HepG2 (cell line): ENCODE results near the gene ADAMTS17. TPM values are rescaled to one million over a fixed set of nuclear protein-coding genes. Genes with fewer than 3 reads are reported as not detected.

ENCODE experiments used
- ATAC-seq: fragments of 200-7000 bp; cut with Tn5 transposase; 3 replicates; pipeline ENCODE4 v1.9.1; 2020; ENCODE audit warnings: mild to moderate bottlenecking, moderate library complexity
- BruUV-seq: library from RNA; stranded (reverse); fragments of 400-500 nt; replicated peaks from 2 replicates; lab custom pipeline; 2021; lab: Mats Ljungman, UMichigan
- CTCF ChIA-PET: fragments of 300-600 bp; formaldehyde crosslinking; extraction: SDS; loops from one replicate; lab custom pipeline; 2021; ENCODE audit warnings: low total read pairs, inconsistent platforms, low intra/inter-chr PET ratio; lab: Yijun Ruan, JAX
- POLR2A ChIA-PET: fragments of 350-600 bp; sonication (Branson Sonifier 250); formaldehyde crosslinking; loops from one replicate; lab custom pipeline; 2020; ENCODE audit warnings: antibody characterized with exemption, inconsistent platforms; lab: Yijun Ruan, JAX
- DNase-seq: peaks from one replicate; pipeline ENCODE4 v3.0.0-alpha.2; 2015; ENCODE audit warnings: low spot score
- FAIRE-seq: peaks from 3 replicates; lab custom pipeline; 2011; peaks lifted over from hg19 to GRCh38; lab: Jason Lieb, UNC
- H2AFZ ChIP-seq: one replicate; pipeline ENCODE4 v1.6.1; 2011; ENCODE audit warnings: low read length, inconsistent platforms
- H3K27ac ChIP-seq: fragments of 300-600 bp; 3 replicates; pipeline ENCODE4 v1.8.0; 2011; ENCODE audit warnings: mixed run types, mild to moderate bottlenecking, mixed read lengths, low read length, inconsistent platforms; ENCODE audit not compliant: insufficient read depth; ENCODE audit errors: extremely low read length
- H3K27me3 ChIP-seq, 2 experiments: fragments of 200-600 bp in 1 of 2; 2 replicates in 1 of 2; 3 replicates in 1 of 2; pipeline versions ENCODE4 v1.6.0 to v1.8.0; 2011; ENCODE audit warnings: low read length in 2 of 2, mild to moderate bottlenecking in 2 of 2, moderate library complexity in 2 of 2, inconsistent platforms in 1 of 2; ENCODE audit not compliant: insufficient read depth in 2 of 2, control insufficient read depth in 1 of 2
- H3K36me3 ChIP-seq, 2 experiments: fragments of 200-600 bp in 1 of 2; replicated peaks in 1 of 2; 2 replicates in 1 of 2; 3 replicates in 1 of 2; pipeline versions ENCODE4 v1.5.1 to v1.8.0; 2011; ENCODE audit warnings: low read length in 2 of 2, inconsistent platforms in 1 of 2; ENCODE audit not compliant: insufficient read depth in 2 of 2, control insufficient read depth in 1 of 2
- H3K4me1 ChIP-seq: 2 replicates; pipeline ENCODE4 v1.5.1; 2012; ENCODE audit warnings: low read length, inconsistent platforms; ENCODE audit not compliant: insufficient read depth
- H3K4me2 ChIP-seq: 2 replicates; pipeline ENCODE4 v1.6.0; 2011; ENCODE audit warnings: low read depth, low read length, inconsistent platforms
- H3K4me3 ChIP-seq, 3 experiments: fragments of 200-600 bp in 1 of 3; sonication (generic), shearing (Covaris generic) in 1 of 3; replicated peaks in 1 of 3; 2 replicates each; pipeline ENCODE4 v1.5.1; 2011 to 2016; ENCODE audit warnings: low read length in 3 of 3, inconsistent platforms in 2 of 3, low read depth in 2 of 3, mild to moderate bottlenecking in 2 of 3, control low read depth in 1 of 3, mixed read lengths in 1 of 3; ENCODE audit not compliant: insufficient read depth in 1 of 3
- H3K79me2 ChIP-seq: one replicate; pipeline ENCODE4 v1.6.1; 2011; ENCODE audit warnings: low read length, inconsistent platforms; ENCODE audit not compliant: insufficient read depth
- H3K9ac ChIP-seq: 2 replicates; pipeline ENCODE4 v1.6.0; 2011; ENCODE audit warnings: mild to moderate bottlenecking, low read depth, low read length, inconsistent platforms; ENCODE audit not compliant: insufficient read depth
- H3K9me3 ChIP-seq: 2 replicates; pipeline ENCODE4 v1.5.1; 2012; ENCODE audit warnings: mild to moderate bottlenecking, low read length
- H4K20me1 ChIP-seq: 2 replicates; pipeline ENCODE4 v1.6.0; 2011; ENCODE audit warnings: inconsistent platforms, mild to moderate bottlenecking, low read length, moderate library complexity; ENCODE audit not compliant: insufficient read depth
- CREB1 ChIP-seq, 2 experiments: fragments of 450-650 bp in 1 of 2; IDR thresholded peaks; 2 replicates each; pipeline ENCODE4 v1.6.1; 2016 to 2017; ENCODE audit warnings: control low read depth in 1 of 2, mild to moderate bottlenecking in 1 of 2, missing compliant biosample characterization in 1 of 2, missing genetic modification characterization in 1 of 2
- ETV5 ChIP-seq: IDR thresholded peaks from 2 replicates; pipeline ENCODE4 v1.6.1; 2018; ENCODE audit warnings: missing biosample characterization, missing genetic modification reagents, inconsistent platforms, borderline replicate concordance
- FOXM1 ChIP-seq: sonication (generic); formaldehyde crosslinking; IDR thresholded peaks from 2 replicates; pipeline ENCODE4 v1.5.0; 2020; ENCODE audit warnings: missing genetic modification reagents
- HNF4A ChIP-seq: sonication (generic); formaldehyde crosslinking; IDR thresholded peaks from 2 replicates; pipeline ENCODE4 v1.4.0; 2020; ENCODE audit warnings: missing genetic modification reagents
- KLF11 ChIP-seq: IDR thresholded peaks from 2 replicates; pipeline ENCODE4 v1.6.1; 2016; ENCODE audit warnings: missing compliant biosample characterization
- MED13 ChIP-seq: sonication (generic); formaldehyde crosslinking; IDR thresholded peaks from 2 replicates; pipeline ENCODE4 v1.5.0; 2020; ENCODE audit warnings: missing genetic modification reagents
- RCOR2 ChIP-seq: IDR thresholded peaks from 2 replicates; pipeline ENCODE4 v1.6.1; 2016; ENCODE audit warnings: missing biosample characterization, missing genetic modification reagents
- TBX3 ChIP-seq: fragments of 450-650 bp; IDR thresholded peaks from 2 replicates; pipeline ENCODE4 v1.6.1; 2017; ENCODE audit warnings: antibody characterized with exemption, mild to moderate bottlenecking, inconsistent platforms, borderline replicate concordance
- ZNF343 ChIP-seq: sonication (generic); formaldehyde crosslinking; IDR thresholded peaks from 2 replicates; pipeline ENCODE4 v1.4.0; 2020; ENCODE audit warnings: mild to moderate bottlenecking, missing genetic modification reagents
- ZNF569 ChIP-seq: sonication (generic); formaldehyde crosslinking; IDR thresholded peaks from 2 replicates; pipeline ENCODE4 v1.5.0; 2020; ENCODE audit warnings: mild to moderate bottlenecking, missing genetic modification reagents, moderate library complexity, borderline replicate concordance
- ZNF572 ChIP-seq: sonication (generic); formaldehyde crosslinking; IDR thresholded peaks from 2 replicates; pipeline ENCODE4 v1.5.1; 2020; ENCODE audit warnings: mild to moderate bottlenecking, missing genetic modification reagents
- ZSCAN25 ChIP-seq: sonication (generic); formaldehyde crosslinking; IDR thresholded peaks from 2 replicates; pipeline ENCODE4 v1.8.0; 2022; ENCODE audit warnings: mild to moderate bottlenecking, missing genetic modification reagents
- WGBS: methylation state at CpG from one replicate; pipeline ENCODE4 v1.1.6; 2017; ENCODE audit warnings: low lambda C conversion rate; 5-methylcytosine and 5-hydroxymethylcytosine counted together
- in situ Hi-C: cut with HindIII; loops from 2 replicates; pipeline ENCODE4 v1.10.0; 2017; ENCODE audit warnings: low pct_unique_long_range_greater_than_20kb; ENCODE audit not compliant: extremely low pct_ligation_motif_present
- intact Hi-C: fragments of 100-400 bp; cut with micrococcal nuclease; formaldehyde crosslinking; loops from one replicate; pipeline ENCODE4 v1.10.0; 2022; ENCODE audit not compliant: unreplicated experiment
- polyA plus RNA-seq, 8 experiments: library from polyadenylated mRNA; depleted of rRNA in 3 of 8; stranded (reverse) in 7 of 8; unstranded in 1 of 8; fragments of >200 nt; fragmentation: Illumina TruSeq in 4 of 8; extraction: Trizol in 4 of 8; gene quantifications; 2 replicates each; pipeline versions ENCODE4 v1.2.1 to v1.2.3, GENCODE V29; 2011 to 2016; ENCODE audit warnings: low read depth in 4 of 8, missing spikeins in 1 of 8, mixed read lengths in 1 of 8; ENCODE audit not compliant: insufficient read depth in 1 of 8
- total RNA-seq, 5 experiments: library from RNA; depleted of rRNA; stranded (reverse); fragments of >200 nt; fragmentation: Illumina TruSeq; extraction: Trizol; gene quantifications; 2 replicates each; pipeline ENCODE4 v1.2.3, GENCODE V29; 2016; ENCODE audit warnings: low read depth in 1 of 5
- TF ChIP-seq, protein P1 (sequence below): sonication (generic); formaldehyde crosslinking; IDR thresholded peaks from 2 replicates; pipeline ENCODE4 v1.5.0; 2020; ENCODE audit warnings: mild to moderate bottlenecking, missing genetic modification reagents

The ADAMTS17 gene
- total and polyA plus RNA-seq, 2 of the 13 experiments (the other 11 are each of a cell fraction or from before 2014, with no cell fraction given), result 0.02 to 0.04 TPM

DNA sequence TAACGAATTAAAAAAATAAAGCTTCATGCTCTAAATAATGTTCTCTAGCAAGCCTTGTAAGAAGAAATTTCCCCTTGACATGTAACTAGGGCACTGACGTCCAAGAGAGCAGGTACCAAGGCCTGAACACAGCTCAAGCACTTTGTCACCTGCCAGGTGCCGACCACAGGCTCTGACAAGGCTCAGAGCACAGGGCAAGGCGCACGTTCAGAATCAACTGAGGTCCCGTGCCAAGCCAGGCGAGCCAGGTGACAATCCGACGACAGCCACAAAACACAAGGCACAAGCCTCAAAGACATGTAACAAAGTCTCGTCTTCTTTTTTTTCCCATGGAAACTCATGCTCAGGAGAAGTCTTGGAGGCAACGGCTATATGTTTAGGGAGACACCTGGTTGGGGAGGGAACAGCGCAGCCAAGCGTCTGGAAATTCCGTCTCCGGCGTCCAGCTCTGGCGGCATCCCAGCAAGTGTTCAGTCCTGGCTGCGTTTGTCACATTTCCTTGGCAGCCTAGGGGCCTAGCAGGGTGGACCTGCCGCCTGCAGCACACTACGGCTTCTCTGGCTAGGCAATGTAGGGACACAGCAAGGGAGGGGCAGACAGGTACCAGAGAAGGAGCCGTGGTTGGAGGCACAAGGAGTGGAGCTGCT, 76.7 kb downstream of the ADAMTS17 start:
- H2AFZ ChIP-seq, result no peak overlapping the region
- H3K36me3 ChIP-seq, result no peaks in the 10 kb centered on the region
- H3K79me2 ChIP-seq, result no peaks in the 10 kb centered on the region
- H4K20me1 ChIP-seq, result no peaks in the 10 kb centered on the region
- in situ Hi-C loops (no loop called here), intact Hi-C loops (loop anchor here (5.0 kb wide), 1 partner anchor 1863 kb away; no protein-coding TSS in a partner anchor)
- no peak for ATAC-seq
- TF ChIP-seq TBX3, result no peak
- no peak for TF ChIP-seq ZNF572 (CRISPR knock-in tag)
- no peak for TF ChIP-seq ZNF343 (CRISPR knock-in tag)
- TF ChIP-seq ETV5 (CRISPR knock-in tag), result no peak
- no peak for TF ChIP-seq ZSCAN25 (CRISPR knock-in tag)
- TF ChIP-seq HNF4A, result no peak
- TF ChIP-seq RCOR2 (CRISPR knock-in tag), result no peak
- H3K9me3 ChIP-seq, result no peaks in the 10 kb centered on the region
- CTCF ChIA-PET, result no interaction called here
- H3K4me2 ChIP-seq, result no peak overlapping the region
- DNase-seq, result no peak
- no peaks in the 10 kb centered on the region for H3K27me3 ChIP-seq
- no peaks in the 10 kb centered on the region for H3K4me1 ChIP-seq
- POLR2A ChIA-PET, result no interaction called here
- H3K9ac ChIP-seq, result no peak overlapping the region
- BruUV-seq, result no TSS peak
- H3K27ac ChIP-seq, result no peak overlapping the region
- FAIRE-seq, result no peak
- WGBS, result 52% methylated on average over 17 of the region's 21 CpGs
- no peak overlapping the region for H3K4me3 ChIP-seq

DNA sequence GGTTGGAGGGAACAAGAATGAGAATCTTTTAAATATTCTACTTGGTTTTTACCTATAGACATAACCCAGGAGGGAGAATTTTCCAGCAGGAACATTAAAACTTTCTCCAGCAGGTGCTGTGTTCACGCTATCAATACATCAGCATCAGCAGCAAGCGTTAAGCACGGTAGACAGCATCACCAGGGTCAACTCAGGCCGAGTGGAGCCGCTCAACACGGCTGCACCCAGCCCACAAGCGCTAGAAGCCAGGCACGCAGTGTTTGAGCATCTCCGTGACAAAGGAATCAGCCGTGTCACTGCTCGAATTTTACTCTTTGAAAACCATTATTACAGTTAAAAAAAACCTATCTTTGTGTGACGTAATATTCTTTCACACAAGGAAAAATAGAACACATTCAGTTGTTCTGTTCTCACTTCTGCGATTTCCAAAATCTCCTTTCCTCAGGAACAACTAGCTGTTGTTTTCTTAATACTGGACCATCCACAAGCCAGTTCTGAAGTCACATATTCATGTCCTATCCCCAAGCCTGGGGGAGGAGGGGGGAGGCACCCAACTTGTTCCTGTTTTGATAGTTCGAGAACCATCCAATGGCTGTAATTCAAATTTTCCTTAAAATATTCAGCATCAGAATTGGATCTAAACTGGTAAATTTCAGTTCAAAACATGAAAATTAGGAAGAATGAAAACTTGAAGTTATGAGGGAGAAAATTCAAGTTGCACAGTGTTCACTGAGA, 77.9 kb downstream of the ADAMTS17 start:
- no peaks in the 10 kb centered on the region for H3K36me3 ChIP-seq
- intact Hi-C loops, result loop anchor here (5.0 kb wide), 1 partner anchor 1862 kb away; no protein-coding TSS in a partner anchor
- no peak overlapping the region for H2AFZ ChIP-seq
- 55% methylated on average over 11 of the region's 14 CpGs for WGBS
- H3K9ac ChIP-seq, result no peak overlapping the region
- DNase-seq (no peak), FAIRE-seq (no peak), ATAC-seq (no peak)
- H3K9me3 ChIP-seq, result no peaks in the 10 kb centered on the region
- H3K4me3 ChIP-seq, result no peak overlapping the region
- H3K4me1 ChIP-seq, result no peaks in the 10 kb centered on the region
- TF ChIP-seq CREB1 (IDR thresholded peaks at IDR 0.05) (no peak), CREB1 (CRISPR knock-in tag; IDR thresholded peaks at IDR 0.05) (no peak), KLF11 (CRISPR knock-in tag) (no peak), MED13 (no peak), ZNF569 (CRISPR knock-in tag) (no peak), FOXM1 (CRISPR knock-in tag) (no peak)
- TF ChIP-seq, protein P1, sequence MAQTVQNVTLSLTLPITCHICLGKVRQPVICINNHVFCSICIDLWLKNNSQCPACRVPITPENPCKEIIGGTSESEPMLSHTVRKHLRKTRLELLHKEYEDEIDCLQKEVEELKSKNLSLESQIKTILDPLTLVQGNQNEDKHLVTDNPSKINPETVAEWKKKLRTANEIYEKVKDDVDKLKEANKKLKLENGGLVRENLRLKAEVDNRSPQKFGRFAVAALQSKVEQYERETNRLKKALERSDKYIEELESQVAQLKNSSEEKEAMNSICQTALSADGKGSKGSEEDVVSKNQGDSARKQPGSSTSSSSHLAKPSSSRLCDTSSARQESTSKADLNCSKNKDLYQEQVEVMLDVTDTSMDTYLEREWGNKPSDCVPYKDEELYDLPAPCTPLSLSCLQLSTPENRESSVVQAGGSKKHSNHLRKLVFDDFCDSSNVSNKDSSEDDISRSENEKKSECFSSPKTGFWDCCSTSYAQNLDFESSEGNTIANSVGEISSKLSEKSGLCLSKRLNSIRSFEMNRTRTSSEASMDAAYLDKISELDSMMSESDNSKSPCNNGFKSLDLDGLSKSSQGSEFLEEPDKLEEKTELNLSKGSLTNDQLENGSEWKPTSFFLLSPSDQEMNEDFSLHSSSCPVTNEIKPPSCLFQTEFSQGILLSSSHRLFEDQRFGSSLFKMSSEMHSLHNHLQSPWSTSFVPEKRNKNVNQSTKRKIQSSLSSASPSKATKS (CRISPR knock-in tag), result no peak
- H3K27me3 ChIP-seq, result no peaks in the 10 kb centered on the region
- no peak overlapping the region for H3K27ac ChIP-seq
- CTCF ChIA-PET, result no interaction called here
- POLR2A ChIA-PET, result no interaction called here
- no peak overlapping the region for H3K4me2 ChIP-seq
- in situ Hi-C loops, result no loop called here
- no peaks in the 10 kb centered on the region for H4K20me1 ChIP-seq
- BruUV-seq, result no TSS peak
- no peaks in the 10 kb centered on the region for H3K79me2 ChIP-seq
